ENCODE data around the gene CFAP97D1. TPM values are rescaled to one million over a fixed set of nuclear protein-coding genes. Genes with fewer than 3 reads are reported as not detected.

Gene CFAP97D1
- total RNA-seq, 1 donor from 2014 or later, result not detected

DNA sequence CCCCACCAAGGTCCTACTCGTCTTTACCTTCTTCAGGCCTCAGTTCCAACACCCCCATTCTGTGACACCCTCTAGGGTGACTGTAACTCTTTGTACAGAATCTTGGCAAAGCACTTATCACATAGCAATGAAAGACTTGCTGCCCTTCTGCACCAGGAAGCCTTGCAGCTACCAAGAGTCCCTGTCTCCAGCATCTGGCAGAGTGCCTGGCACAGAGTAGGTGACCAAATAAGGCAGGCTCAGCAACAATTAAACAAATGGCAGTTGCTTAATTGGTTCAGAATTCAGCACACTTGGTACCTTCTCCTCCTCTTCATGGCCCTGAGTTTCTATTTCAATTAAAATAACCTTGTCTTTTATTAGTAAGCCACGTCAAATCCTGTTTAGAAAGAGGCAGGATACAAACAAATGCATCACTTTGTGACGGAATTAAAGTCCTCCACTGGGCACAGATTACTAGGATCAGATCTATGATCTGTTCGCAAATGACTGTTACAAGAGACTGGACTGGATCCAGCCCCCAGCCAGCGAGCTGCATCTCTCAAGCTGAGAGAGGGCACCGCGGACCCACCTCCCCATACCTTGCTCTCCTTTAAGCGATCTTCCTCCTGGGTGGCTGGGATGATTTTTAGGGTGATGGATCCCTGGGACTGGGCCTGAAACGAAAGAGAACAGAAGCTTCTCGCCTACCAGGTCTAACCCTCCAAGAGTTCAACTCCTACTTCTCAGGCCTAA, 43.3 kb downstream of the CFAP97D1 start:
- H3K36me3 Mint-ChIP-seq, result peaks cover 41% of the 10 kb centered on the region
- no peak overlapping the region for H3K4me3 Mint-ChIP-seq
- H3K27me3 Mint-ChIP-seq (ENCODE audit: low read depth), result no peaks in the 10 kb centered on the region
- no peak for DNase-seq (ENCODE audit: low spot score in 2 of 2, unreplicated experiment in 2 of 2)
- peaks cover 7% of the 10 kb centered on the region for H3K4me1 Mint-ChIP-seq
- H3K9me3 Mint-ChIP-seq, result no peaks in the 10 kb centered on the region
- no peak overlapping the region for H3K27ac Mint-ChIP-seq
- no peak for TF ChIP-seq CTCF (IDR thresholded peaks at IDR 0.05; ENCODE audit: unreplicated experiment)

DNA sequence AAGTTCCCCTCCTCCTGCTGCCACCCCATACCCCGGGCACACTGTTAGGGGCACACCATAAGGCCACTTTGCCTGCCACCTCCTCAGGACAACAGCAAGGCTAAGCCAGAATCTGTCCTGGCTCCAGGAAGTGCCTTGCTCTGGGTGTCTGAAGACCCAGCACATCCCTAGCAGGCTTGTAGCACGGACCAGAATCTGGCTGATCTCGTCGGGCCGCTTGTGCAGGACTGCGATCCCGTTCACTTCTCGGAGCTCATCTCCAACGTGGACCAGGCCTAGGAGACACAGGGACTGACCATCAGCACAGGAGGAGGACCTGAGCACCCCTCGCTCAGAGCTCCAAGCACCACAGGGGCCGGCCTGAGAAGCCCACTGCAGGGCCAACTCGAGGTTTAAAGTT, 45.3 kb downstream of the CFAP97D1 start:
- no peak for TF ChIP-seq CTCF (IDR thresholded peaks at IDR 0.05; ENCODE audit: unreplicated experiment)
- H3K9me3 Mint-ChIP-seq, result no peaks in the 10 kb centered on the region
- peaks cover 39% of the 10 kb centered on the region for H3K36me3 Mint-ChIP-seq
- H3K27me3 Mint-ChIP-seq (ENCODE audit: low read depth), result no peaks in the 10 kb centered on the region
- H3K4me3 Mint-ChIP-seq, result no peak overlapping the region
- H3K4me1 Mint-ChIP-seq, result no peaks in the 10 kb centered on the region
- no peak for DNase-seq (ENCODE audit: low spot score in 2 of 2, unreplicated experiment in 2 of 2)
- no peak overlapping the region for H3K27ac Mint-ChIP-seq

DNA sequence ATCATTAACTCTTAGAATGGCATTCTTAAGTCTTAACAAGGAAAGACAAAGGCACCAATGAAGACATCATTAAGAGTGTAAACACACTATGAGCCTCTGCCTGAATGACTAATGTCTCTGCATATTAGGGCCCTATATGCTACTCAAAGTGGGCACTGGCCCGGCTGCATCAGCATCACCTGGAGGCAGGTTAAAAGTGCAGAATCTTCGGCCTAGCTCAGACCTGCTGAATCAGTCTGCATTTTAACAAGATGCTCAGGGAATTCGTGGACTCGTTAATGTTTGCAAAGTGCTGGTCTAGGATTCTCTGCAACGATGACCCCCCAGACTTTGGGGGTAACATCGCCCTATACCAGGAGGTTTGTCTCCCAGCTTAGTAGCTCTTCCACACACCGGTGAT, 46.0 kb downstream of the CFAP97D1 start:
- H3K27me3 Mint-ChIP-seq (ENCODE audit: low read depth), result peaks cover 3% of the 10 kb centered on the region
- no peak overlapping the region for H3K27ac Mint-ChIP-seq
- H3K36me3 Mint-ChIP-seq, result peaks cover 41% of the 10 kb centered on the region
- H3K9me3 Mint-ChIP-seq, result no peaks in the 10 kb centered on the region
- TF ChIP-seq CTCF (IDR thresholded peaks at IDR 0.05; ENCODE audit: unreplicated experiment), result no peak
- no peak overlapping the region for H3K4me3 Mint-ChIP-seq
- H3K4me1 Mint-ChIP-seq, result peaks cover under 1% of the 10 kb centered on the region
- no peak for DNase-seq (ENCODE audit: low spot score in 2 of 2, unreplicated experiment in 2 of 2)

DNA sequence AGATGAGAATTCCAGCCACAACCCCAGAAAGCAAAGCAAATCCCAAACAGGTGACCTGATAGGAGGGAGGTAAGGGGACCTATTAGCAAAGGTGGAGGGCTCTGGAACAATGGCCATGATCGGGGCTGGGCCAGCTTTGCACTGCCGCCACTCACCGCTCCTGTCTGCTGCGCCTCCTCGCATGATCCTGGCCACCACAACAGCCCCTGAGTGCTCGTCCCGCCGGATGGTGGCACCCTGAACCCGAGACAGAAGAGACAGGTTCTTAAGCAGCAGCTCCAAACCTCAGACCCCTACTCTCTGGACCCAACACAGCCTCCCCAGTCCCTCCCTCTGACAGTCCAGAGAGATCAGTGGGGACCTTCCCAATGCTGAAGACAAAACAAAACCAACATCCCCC, 47.4 kb downstream of the CFAP97D1 start:
- H3K36me3 Mint-ChIP-seq, result peaks cover 37% of the 10 kb centered on the region
- no peak for DNase-seq (ENCODE audit: low spot score in 2 of 2, unreplicated experiment in 2 of 2)
- peaks cover 3% of the 10 kb centered on the region for H3K27me3 Mint-ChIP-seq (ENCODE audit: low read depth)
- H3K4me3 Mint-ChIP-seq, result no peak overlapping the region
- no peak for TF ChIP-seq CTCF (IDR thresholded peaks at IDR 0.05; ENCODE audit: unreplicated experiment)
- peaks cover 11% of the 10 kb centered on the region for H3K4me1 Mint-ChIP-seq
- H3K27ac Mint-ChIP-seq, result no peak overlapping the region
- H3K9me3 Mint-ChIP-seq, result no peaks in the 10 kb centered on the region

DNA sequence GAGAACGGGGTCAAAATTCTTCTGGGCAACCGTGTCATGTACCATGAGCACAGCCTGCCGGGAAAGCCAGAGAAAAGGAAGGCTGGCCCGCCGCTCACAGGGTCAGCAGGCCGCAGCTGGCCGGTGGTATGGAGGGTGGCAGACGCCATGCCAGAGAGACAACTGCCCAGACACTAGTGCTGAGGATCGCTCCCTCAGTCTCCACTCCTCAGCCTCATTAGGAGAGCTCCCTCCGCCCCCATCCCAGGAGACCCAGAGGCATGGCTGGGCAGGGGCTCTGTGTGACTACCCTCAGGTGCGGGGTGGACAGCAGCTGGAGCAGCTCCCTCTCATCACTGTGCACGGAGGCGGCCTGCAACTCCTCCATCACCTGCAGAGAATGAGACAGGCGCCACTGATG, 49.5 kb downstream of the CFAP97D1 start:
- no peak overlapping the region for H3K27ac Mint-ChIP-seq
- H3K36me3 Mint-ChIP-seq, result peaks cover 28% of the 10 kb centered on the region
- TF ChIP-seq CTCF (IDR thresholded peaks at IDR 0.05; ENCODE audit: unreplicated experiment), result no peak
- DNase-seq (ENCODE audit: low spot score in 2 of 2, unreplicated experiment in 2 of 2), result no peak
- peaks cover 6% of the 10 kb centered on the region for H3K27me3 Mint-ChIP-seq (ENCODE audit: low read depth)
- H3K4me1 Mint-ChIP-seq, result peaks cover 19% of the 10 kb centered on the region
- H3K9me3 Mint-ChIP-seq, result peaks cover 6% of the 10 kb centered on the region
- no peak overlapping the region for H3K4me3 Mint-ChIP-seq

Measured in mesothelial cell of epicardium (in vitro differentiated cells).